ENCODE measurements around the gene DMXL1. TPM values are rescaled to one million over a fixed set of nuclear protein-coding genes. Genes with fewer than 3 reads are reported as not detected.

Gene DMXL1
- polyA plus RNA-seq, 1 of the 3 experiments (the other 2 are of a cell fraction), result 6.6 TPM

DNA sequence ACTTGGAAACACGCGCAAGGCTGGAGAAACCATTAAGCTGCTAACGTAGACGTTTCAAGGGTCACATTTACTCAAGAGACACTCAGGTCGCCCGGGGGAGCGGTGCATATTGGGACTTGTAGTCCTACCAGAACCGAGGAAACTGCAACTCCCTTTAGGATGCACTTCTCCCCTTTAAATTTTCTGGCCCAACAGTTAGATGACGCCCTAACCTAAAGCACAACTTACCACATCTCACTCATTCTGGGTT lies 384 bp upstream of the DMXL1 start (continued):
- TF ChIP-seq, protein P1, sequence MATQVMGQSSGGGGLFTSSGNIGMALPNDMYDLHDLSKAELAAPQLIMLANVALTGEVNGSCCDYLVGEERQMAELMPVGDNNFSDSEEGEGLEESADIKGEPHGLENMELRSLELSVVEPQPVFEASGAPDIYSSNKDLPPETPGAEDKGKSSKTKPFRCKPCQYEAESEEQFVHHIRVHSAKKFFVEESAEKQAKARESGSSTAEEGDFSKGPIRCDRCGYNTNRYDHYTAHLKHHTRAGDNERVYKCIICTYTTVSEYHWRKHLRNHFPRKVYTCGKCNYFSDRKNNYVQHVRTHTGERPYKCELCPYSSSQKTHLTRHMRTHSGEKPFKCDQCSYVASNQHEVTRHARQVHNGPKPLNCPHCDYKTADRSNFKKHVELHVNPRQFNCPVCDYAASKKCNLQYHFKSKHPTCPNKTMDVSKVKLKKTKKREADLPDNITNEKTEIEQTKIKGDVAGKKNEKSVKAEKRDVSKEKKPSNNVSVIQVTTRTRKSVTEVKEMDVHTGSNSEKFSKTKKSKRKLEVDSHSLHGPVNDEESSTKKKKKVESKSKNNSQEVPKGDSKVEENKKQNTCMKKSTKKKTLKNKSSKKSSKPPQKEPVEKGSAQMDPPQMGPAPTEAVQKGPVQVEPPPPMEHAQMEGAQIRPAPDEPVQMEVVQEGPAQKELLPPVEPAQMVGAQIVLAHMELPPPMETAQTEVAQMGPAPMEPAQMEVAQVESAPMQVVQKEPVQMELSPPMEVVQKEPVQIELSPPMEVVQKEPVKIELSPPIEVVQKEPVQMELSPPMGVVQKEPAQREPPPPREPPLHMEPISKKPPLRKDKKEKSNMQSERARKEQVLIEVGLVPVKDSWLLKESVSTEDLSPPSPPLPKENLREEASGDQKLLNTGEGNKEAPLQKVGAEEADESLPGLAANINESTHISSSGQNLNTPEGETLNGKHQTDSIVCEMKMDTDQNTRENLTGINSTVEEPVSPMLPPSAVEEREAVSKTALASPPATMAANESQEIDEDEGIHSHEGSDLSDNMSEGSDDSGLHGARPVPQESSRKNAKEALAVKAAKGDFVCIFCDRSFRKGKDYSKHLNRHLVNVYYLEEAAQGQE (IDR thresholded peaks at IDR 0.05; ENCODE audit: low read depth, low read length), result no peak
- TF ChIP-seq IRF3 (IDR thresholded peaks at IDR 0.05; ENCODE audit: low read depth, low read length) (no peak), RXRA (IDR thresholded peaks at IDR 0.05; ENCODE audit: borderline replicate concordance, low read depth) (no peak), RCOR1 (IDR thresholded peaks at IDR 0.05; ENCODE audit: low read length) (no peak), NFIC (IDR thresholded peaks at IDR 0.05; ENCODE audit: borderline replicate concordance) (no peak), ZBTB33 (IDR thresholded peaks at IDR 0.05; ENCODE audit: borderline replicate concordance, low read depth) (no peak), RFX5 (IDR thresholded peaks at IDR 0.05; ENCODE audit: low read length) (no peak), YY1 (IDR thresholded peaks at IDR 0.05; ENCODE audit: low read depth) (peak; percentile 35; the same call in 1 of the 2 replicates), TEAD4 (IDR thresholded peaks at IDR 0.05; ENCODE audit: borderline replicate concordance, insufficient read depth) (no peak), MEF2A (IDR thresholded peaks at IDR 0.05; ENCODE audit: borderline replicate concordance, low read depth) (no peak)
- TF ChIP-seq, protein P2, sequence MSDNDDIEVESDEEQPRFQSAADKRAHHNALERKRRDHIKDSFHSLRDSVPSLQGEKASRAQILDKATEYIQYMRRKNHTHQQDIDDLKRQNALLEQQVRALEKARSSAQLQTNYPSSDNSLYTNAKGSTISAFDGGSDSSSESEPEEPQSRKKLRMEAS (IDR thresholded peaks at IDR 0.05; ENCODE audit: low read depth), result peak; percentile 21; the same call in 1 of the 2 replicates

DNA sequence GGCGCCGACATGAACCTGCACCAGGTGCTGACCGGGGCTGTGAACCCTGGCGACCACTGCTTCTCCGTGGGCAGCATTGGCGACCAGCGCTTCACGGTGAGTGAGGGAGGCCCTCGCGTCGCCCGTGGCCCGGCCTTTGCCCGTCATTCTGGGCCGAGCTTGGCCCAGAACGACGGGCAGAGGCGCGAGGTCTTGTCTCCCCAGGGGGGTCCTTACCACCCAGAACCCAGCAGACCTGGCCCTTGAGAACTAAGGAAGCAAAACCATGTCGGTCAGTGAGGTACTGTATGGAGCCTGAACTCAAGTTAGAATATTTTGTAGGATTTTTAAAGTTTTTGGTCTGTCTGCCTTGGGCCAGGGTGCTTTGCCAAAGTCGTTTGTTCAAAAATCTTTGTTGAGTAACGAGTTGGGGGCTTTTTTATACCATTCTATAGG lies 691 bp downstream of the DMXL1 start:
- under 1% methylated on average over 7 of the region's 22 CpGs for WGBS (ENCODE audit: low lambda C conversion rate)
- H3K9ac ChIP-seq, result peak overlapping the region; percentile 88
- H3K9me3 ChIP-seq, result no peaks in the 10 kb centered on the region
- no peaks in the 10 kb centered on the region for H3K36me3 ChIP-seq (replicated peaks in 1 of 2; ENCODE audit: control insufficient read depth in 1 of 2, insufficient read depth in 2 of 2, low read length in 1 of 2)
- POLR2A ChIA-PET, result interaction anchor here (1.0 to 2.0 kb wide), 4 partner anchors 10 to 197 kb away, joined by 3 to 11 read pairs (median 4); partner anchors contain the start of gene DTWD2
- TF ChIP-seq YY1 (IDR thresholded peaks at IDR 0.05; ENCODE audit: low read depth), result no peak
- peak overlapping the region; percentile 89 to 95 for H3K4me3 ChIP-seq (ENCODE audit: low read depth in 2 of 2, low read length in 1 of 2)
- H3K4me1 ChIP-seq (ENCODE audit: control insufficient read depth in 1 of 2, insufficient read depth in 2 of 2, low read depth in 1 of 2, low read length in 1 of 2), result peaks cover 0 to 4% of the 10 kb centered on the region in 2 experiments; a peak in 2 of 4 replicates
- H3F3A ChIP-seq (replicated peaks; ENCODE audit: insufficient read depth), result peaks cover 11% of the 10 kb centered on the region
- H3K27ac ChIP-seq (ENCODE audit: low read depth in 2 of 2, low read length in 1 of 2), result peak overlapping the region; percentile 79 to 81
- H3K9me2 ChIP-seq, result no peaks in the 10 kb centered on the region
- peaks cover 52% of the 10 kb centered on the region for H3K79me2 ChIP-seq (ENCODE audit: insufficient read depth)
- no peak for DNase-seq
- CTCF ChIA-PET, result interaction anchor here (1.5 to 2.1 kb wide), 3 partner anchors 83 to 340 kb away, joined by 4 to 9 read pairs (median 5); partner anchors contain the start of gene DTWD2
- no peaks in the 10 kb centered on the region for H3K27me3 ChIP-seq (ENCODE audit: insufficient read depth)
- H2AFZ ChIP-seq (ENCODE audit: low read depth), result peak overlapping the region; percentile 84
- H4K20me1 ChIP-seq (ENCODE audit: insufficient read depth), result no peaks in the 10 kb centered on the region
- peak overlapping the region; percentile 84 for H3K4me2 ChIP-seq
